ENCODE results near the gene NSFL1C. TPM values are rescaled to one million over a fixed set of nuclear protein-coding genes. Genes with fewer than 3 reads are reported as not detected.

NSFL1C gene
- total RNA-seq, 1 donor, result 22.0 TPM

DNA sequence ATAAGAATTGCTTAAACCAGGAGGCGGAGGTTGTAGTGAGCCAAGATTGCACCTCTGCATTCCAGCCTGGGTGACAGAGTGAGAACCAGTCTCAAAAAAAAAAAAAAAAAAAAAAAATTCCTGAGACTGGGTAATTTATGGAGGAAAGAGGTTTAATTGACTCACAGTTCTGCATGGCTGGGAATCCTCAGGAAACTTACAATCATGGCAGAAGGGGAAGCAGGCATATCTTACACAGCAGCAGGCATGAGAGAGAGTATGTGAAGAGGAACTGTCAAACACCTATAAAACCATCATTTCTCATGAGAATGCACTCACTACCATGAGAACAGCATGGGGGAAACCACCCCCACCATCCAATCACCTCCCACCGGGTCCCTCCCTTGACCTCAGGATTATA, 72.0 kb downstream of the NSFL1C start:
- H3K4me3 ChIP-seq (ENCODE audit: low read depth, low read length), result no peak overlapping the region
- DNase-seq (ENCODE audit: low read depth), result no peak
- TF ChIP-seq, protein P1, sequence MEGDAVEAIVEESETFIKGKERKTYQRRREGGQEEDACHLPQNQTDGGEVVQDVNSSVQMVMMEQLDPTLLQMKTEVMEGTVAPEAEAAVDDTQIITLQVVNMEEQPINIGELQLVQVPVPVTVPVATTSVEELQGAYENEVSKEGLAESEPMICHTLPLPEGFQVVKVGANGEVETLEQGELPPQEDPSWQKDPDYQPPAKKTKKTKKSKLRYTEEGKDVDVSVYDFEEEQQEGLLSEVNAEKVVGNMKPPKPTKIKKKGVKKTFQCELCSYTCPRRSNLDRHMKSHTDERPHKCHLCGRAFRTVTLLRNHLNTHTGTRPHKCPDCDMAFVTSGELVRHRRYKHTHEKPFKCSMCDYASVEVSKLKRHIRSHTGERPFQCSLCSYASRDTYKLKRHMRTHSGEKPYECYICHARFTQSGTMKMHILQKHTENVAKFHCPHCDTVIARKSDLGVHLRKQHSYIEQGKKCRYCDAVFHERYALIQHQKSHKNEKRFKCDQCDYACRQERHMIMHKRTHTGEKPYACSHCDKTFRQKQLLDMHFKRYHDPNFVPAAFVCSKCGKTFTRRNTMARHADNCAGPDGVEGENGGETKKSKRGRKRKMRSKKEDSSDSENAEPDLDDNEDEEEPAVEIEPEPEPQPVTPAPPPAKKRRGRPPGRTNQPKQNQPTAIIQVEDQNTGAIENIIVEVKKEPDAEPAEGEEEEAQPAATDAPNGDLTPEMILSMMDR (IDR thresholded peaks at IDR 0.05; ENCODE audit: insufficient read depth, low read depth, low read length), result no peak

DNA sequence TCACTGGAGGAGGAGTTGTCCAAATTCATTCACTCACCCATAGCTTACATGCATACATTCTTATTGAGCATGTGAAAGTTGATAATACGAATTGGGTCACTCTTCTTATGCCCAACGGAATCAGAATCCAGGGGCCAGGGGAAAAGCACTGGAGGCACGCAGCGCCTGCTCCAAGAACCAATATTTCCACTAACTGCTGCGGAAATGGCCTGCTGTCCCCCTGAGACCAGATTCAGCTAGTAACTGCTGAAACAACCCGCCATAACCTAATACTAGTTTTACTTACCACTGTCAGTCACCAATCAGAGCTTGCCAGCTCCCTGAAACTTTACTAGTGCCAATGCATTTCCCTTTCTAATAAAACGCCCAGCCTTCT, 73.2 kb downstream of the NSFL1C start:
- peak overlapping the region; percentile 87 for H3K4me3 ChIP-seq (ENCODE audit: low read depth, low read length)
- TF ChIP-seq, protein P1 (IDR thresholded peaks at IDR 0.05; ENCODE audit: insufficient read depth, low read depth, low read length), result no peak

GRCh38 chr20:1392693-1393506, 73.7 kb downstream of the NSFL1C start, which contains the start of gene FKBP1A:
TSS of gene FKBP1A (minus strand) at chr20:1393054. CDS start at chr20:1392998, 56 bp downstream.
- TF ChIP-seq, protein P1 (IDR thresholded peaks at IDR 0.05; ENCODE audit: insufficient read depth, low read depth, low read length), result no peak
- peak within 1 kb of the TSS; percentile 87 for H3K4me3 ChIP-seq (ENCODE audit: low read depth, low read length)
- DNase-seq (ENCODE audit: low read depth), result peak; percentile 92

More for the DNA sequence above, 73.2 kb downstream of the NSFL1C start:
- no peak for DNase-seq (ENCODE audit: low read depth)

DNA sequence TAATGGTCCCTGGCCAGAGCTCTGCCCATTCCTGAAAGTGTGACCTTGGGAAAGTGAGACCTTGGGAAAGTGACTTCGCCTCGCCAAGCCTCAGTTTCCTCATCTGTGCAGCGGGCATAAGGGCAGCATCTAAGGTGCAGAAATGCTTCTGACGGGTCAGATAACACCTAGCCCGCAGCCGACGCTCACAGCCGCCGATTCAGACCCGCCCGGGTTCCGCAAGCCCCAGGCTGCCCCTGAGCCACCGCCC, 74.3 kb downstream of the NSFL1C start:
- H3K4me3 ChIP-seq (ENCODE audit: low read depth, low read length), result peak overlapping the region; percentile 87
- no peak for DNase-seq (ENCODE audit: low read depth)
- TF ChIP-seq, protein P1 (IDR thresholded peaks at IDR 0.05; ENCODE audit: insufficient read depth, low read depth, low read length), result no peak

Other genes with a start within 250 kb of the NSFL1C start
- gene RAD21L1, start 240.8 kb downstream of the NSFL1C start, total RNA-seq, result not detected in 2 replicates
- 8.7 and 10.8 TPM in 2 replicates for gene SNPH, start 200.6 kb downstream of the NSFL1C start, total RNA-seq
- gene SDCBP2, start 137.7 kb downstream of the NSFL1C start, total RNA-seq, result 0.43 and 1.3 TPM in 2 replicates
- 120 and 172 TPM in 2 replicates for gene FKBP1A, start 73.8 kb downstream of the NSFL1C start, total RNA-seq
- not detected in 2 replicates for gene SIRPB2, start 24.6 kb upstream of the NSFL1C start, total RNA-seq
- gene SIRPD, start 90.9 kb upstream of the NSFL1C start, total RNA-seq, result under 0.01 TPM in 1 of 2 replicates, not detected in the other
- not detected in 2 replicates for gene SIRPB1, start 153.2 kb upstream of the NSFL1C start, total RNA-seq
- gene SIRPG, start 190.9 kb upstream of the NSFL1C start, total RNA-seq, result not detected in 2 replicates

Data from fibroblast of villous mesenchyme (primary cell).